Measurements from ENCODE around the gene ADGRD1. TPM values are rescaled to one million over a fixed set of nuclear protein-coding genes. Genes with fewer than 3 reads are reported as not detected.
"Not testable (repeated sequence)": the region's sequence is repeated elsewhere in the genome, so short reads cannot be mapped to it uniquely, and the experiment has no call there.

ADGRD1 gene
- total RNA-seq, 1 donor from 2014 or later = 0.08 TPM

GRCh38 chr12:130933269-130933995 is 20.3 kb upstream of the ADGRD1 start:
- no peak overlapping the region for H3K4me3 ChIP-seq (ENCODE audit: low read depth, low read length)
- no peak for TF ChIP-seq CTCF (IDR thresholded peaks at IDR 0.05; ENCODE audit: insufficient read depth, low read length, poor library complexity, severe bottlenecking)
- DNase-seq (ENCODE audit: low read depth) = no peak
- no peaks in the 10 kb centered on the region for H3K27me3 ChIP-seq (ENCODE audit: control insufficient read depth, insufficient read depth, low read length)
- H3K36me3 ChIP-seq (ENCODE audit: control insufficient read depth, insufficient read depth, low read length) = no peaks in the 10 kb centered on the region

DNA sequence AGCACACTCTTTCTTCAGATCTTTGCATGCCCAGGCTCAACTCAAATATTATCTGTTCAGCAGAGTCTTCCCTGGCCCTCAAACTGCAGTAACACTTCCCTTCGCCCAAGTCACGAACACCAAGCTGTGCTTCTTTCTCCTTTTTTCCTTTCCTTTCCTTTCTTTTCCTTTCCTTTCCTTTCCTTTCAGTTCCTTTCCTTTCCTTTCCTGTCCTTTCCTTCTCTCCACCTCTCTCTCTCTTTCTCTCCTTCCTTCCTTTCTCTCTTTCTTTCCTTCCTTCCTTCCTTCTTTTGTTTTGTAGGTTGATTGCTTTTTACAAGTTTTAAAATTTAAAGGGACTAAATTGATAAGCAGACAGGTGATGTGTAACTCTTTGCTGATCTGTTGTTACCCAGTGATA is 19.0 kb upstream of the ADGRD1 start:
- Histone ChIP-seq H3K27me3 (ENCODE audit: control insufficient read depth, insufficient read depth, low read length) (no peaks in the 10 kb centered on the region), H3K4me3 (ENCODE audit: low read depth, low read length) (no peak overlapping the region), H3K36me3 (ENCODE audit: control insufficient read depth, insufficient read depth, low read length) (no peaks in the 10 kb centered on the region)
- TF ChIP-seq CTCF (IDR thresholded peaks at IDR 0.05; ENCODE audit: insufficient read depth, low read length, poor library complexity, severe bottlenecking) = no peak
- no peak for DNase-seq (ENCODE audit: low read depth)

- no peaks in the 10 kb centered on the region for H3K27me3 ChIP-seq (ENCODE audit: control insufficient read depth, insufficient read depth, low read length)
- no peak overlapping the region for H3K4me3 ChIP-seq (ENCODE audit: low read depth, low read length)
- H3K36me3 ChIP-seq (ENCODE audit: control insufficient read depth, insufficient read depth, low read length) = no peaks in the 10 kb centered on the region
- DNase-seq (ENCODE audit: low read depth) = no peak
- no peak for TF ChIP-seq CTCF (IDR thresholded peaks at IDR 0.05; ENCODE audit: insufficient read depth, low read length, poor library complexity, severe bottlenecking)
Observed at GRCh38 chr12:130936561-130936960, 17.1 kb upstream of the ADGRD1 start.

GRCh38 chr12:130937063-130937462 is 16.6 kb upstream of the ADGRD1 start:
- Histone ChIP-seq H3K4me3 (ENCODE audit: low read depth, low read length) (no peak overlapping the region), H3K36me3 (ENCODE audit: control insufficient read depth, insufficient read depth, low read length) (no peaks in the 10 kb centered on the region), H3K27me3 (ENCODE audit: control insufficient read depth, insufficient read depth, low read length) (no peaks in the 10 kb centered on the region)
- TF ChIP-seq CTCF (IDR thresholded peaks at IDR 0.05; ENCODE audit: insufficient read depth, low read length, poor library complexity, severe bottlenecking) = no peak
- DNase-seq (ENCODE audit: low read depth) = no peak

GRCh38 chr12:130937546-130937945 is 16.2 kb upstream of the ADGRD1 start:
- DNase-seq (ENCODE audit: low read depth); H3K4me3 ChIP-seq (ENCODE audit: low read depth, low read length); H3K36me3 ChIP-seq (ENCODE audit: control insufficient read depth, insufficient read depth, low read length); H3K27me3 ChIP-seq (ENCODE audit: control insufficient read depth, insufficient read depth, low read length): not testable (repeated sequence)

DNA sequence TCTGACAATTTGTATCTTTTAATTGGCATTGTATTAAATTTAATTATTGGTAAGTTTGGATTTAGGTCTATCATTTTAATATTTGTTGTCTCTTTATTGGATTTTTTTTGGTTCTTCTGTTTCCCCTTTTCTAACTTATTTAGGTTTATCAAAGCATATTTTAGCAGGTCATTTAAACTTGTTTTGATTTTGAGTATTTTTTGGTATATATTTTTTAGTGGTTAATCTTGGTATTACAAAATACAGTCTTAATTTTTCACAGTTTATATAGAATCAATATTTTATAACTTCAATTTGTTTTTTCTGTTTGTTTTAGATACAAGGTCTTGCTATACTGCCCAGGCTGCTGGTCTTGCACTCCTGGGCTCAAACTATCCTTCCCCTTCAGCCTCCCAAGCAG is 15.5 kb upstream of the ADGRD1 start:
- H3K27me3 ChIP-seq (ENCODE audit: control insufficient read depth, insufficient read depth, low read length) = no peaks in the 10 kb centered on the region
- no peak for DNase-seq (ENCODE audit: low read depth)
- no peak overlapping the region for H3K4me3 ChIP-seq (ENCODE audit: low read depth, low read length)
- TF ChIP-seq CTCF (IDR thresholded peaks at IDR 0.05; ENCODE audit: insufficient read depth, low read length, poor library complexity, severe bottlenecking) = no peak
- H3K36me3 ChIP-seq (ENCODE audit: control insufficient read depth, insufficient read depth, low read length) = no peaks in the 10 kb centered on the region

All from kidney epithelial cell (primary cell).